ENCODE data around the gene ZDHHC19.
A peak's percentile ranks its signal among the peaks of the same experiment; 100 is the strongest.
"Not testable (repeated sequence)": the region's sequence is repeated elsewhere in the genome, so short reads cannot be mapped to it uniquely, and the experiment has no call there.

Gene ZDHHC19

GRCh38 chr3:196202516-196202970 is 8.7 kb downstream of the ZDHHC19 start:
- no peak for DNase-seq (ENCODE audit: low spot score)

- DNase-seq (ENCODE audit: low spot score): no peak
Measured at GRCh38 chr3:196198771-196199753, 12.1 kb downstream of the ZDHHC19 start.

- DNase-seq (ENCODE audit: low spot score): no peak
Measured at GRCh38 chr3:196198081-196198675, 13.0 kb downstream of the ZDHHC19 start.

GRCh38 chr3:196197524-196197923 is 13.7 kb downstream of the ZDHHC19 start:
- no peak for DNase-seq (ENCODE audit: low spot score)

- DNase-seq (ENCODE audit: low spot score): no peak
Measured at GRCh38 chr3:196195664-196196265, 15.4 kb downstream of the ZDHHC19 start.

GRCh38 chr3:196194542-196194915 is 16.7 kb downstream of the ZDHHC19 start:
- no peak for DNase-seq (ENCODE audit: low spot score)

- no peak for DNase-seq (ENCODE audit: low spot score)
Measured at GRCh38 chr3:196193736-196194541, 17.3 kb downstream of the ZDHHC19 start.

- no peak for DNase-seq (ENCODE audit: low spot score)
Measured at GRCh38 chr3:196193133-196193735, 18.0 kb downstream of the ZDHHC19 start.

GRCh38 chr3:196192524-196193051 is 18.6 kb downstream of the ZDHHC19 start:
- DNase-seq (ENCODE audit: low spot score): no peak

- DNase-seq (ENCODE audit: low spot score): no peak
Measured at GRCh38 chr3:196192036-196192523, 19.1 kb downstream of the ZDHHC19 start.

GRCh38 chr3:196189566-196190347 is 21.4 kb downstream of the ZDHHC19 start:
- no peak for DNase-seq (ENCODE audit: low spot score)

- peak; percentile 79 for DNase-seq (ENCODE audit: low spot score)
Measured at GRCh38 chr3:196186651-196187573, 24.3 kb downstream of the ZDHHC19 start.

- DNase-seq (ENCODE audit: low spot score): no peak
Measured at GRCh38 chr3:196184881-196185280, 26.3 kb downstream of the ZDHHC19 start.

- DNase-seq (ENCODE audit: low spot score): not testable (repeated sequence)
Measured at GRCh38 chr3:196184169-196184432, 27.1 kb downstream of the ZDHHC19 start.

- DNase-seq (ENCODE audit: low spot score): no peak
Measured at GRCh38 chr3:196181127-196181546, 30.1 kb downstream of the ZDHHC19 start.

GRCh38 chr3:196180346-196180745 is 30.9 kb downstream of the ZDHHC19 start:
- DNase-seq (ENCODE audit: low spot score): no peak

- DNase-seq (ENCODE audit: low spot score): no peak
Measured at GRCh38 chr3:196179380-196180308, 31.6 kb downstream of the ZDHHC19 start.

- DNase-seq (ENCODE audit: low spot score): no peak
Measured at GRCh38 chr3:196178993-196179379, 32.2 kb downstream of the ZDHHC19 start.
